HUES48 (cell line): Measurements from ENCODE around the gene DUSP8.
"Not testable (repeated sequence)": the region's sequence is repeated elsewhere in the genome, so short reads cannot be mapped to it uniquely, and the experiment has no call there.

Source experiments
- H3K27ac ChIP-seq: one replicate; pipeline ENCODE4 v1.7.0; 2013; ENCODE audit warnings: low read depth, low read length, inconsistent platforms
- H3K27me3 ChIP-seq: 2 replicates; pipeline ENCODE4 v1.6.1; 2013; ENCODE audit warnings: mild to moderate bottlenecking, low read length; ENCODE audit not compliant: control insufficient read depth, insufficient read depth
- H3K36me3 ChIP-seq: 2 replicates; pipeline ENCODE4 v1.6.1; 2013; ENCODE audit warnings: low read length; ENCODE audit not compliant: control insufficient read depth, insufficient read depth
- H3K4me1 ChIP-seq: 2 replicates; pipeline ENCODE4 v1.6.1; 2013; ENCODE audit warnings: mild to moderate bottlenecking, low read length; ENCODE audit not compliant: control insufficient read depth, insufficient read depth
- H3K4me3 ChIP-seq: 2 replicates; pipeline ENCODE4 v1.5.1; 2013; ENCODE audit warnings: mild to moderate bottlenecking, low read depth, low read length
- H3K9ac ChIP-seq: 2 replicates; pipeline ENCODE4 v1.6.1; 2013; ENCODE audit warnings: mild to moderate bottlenecking, low read depth, low read length, moderate library complexity
- H3K9me3 ChIP-seq: 2 replicates; pipeline ENCODE4 v1.6.1; 2013; ENCODE audit warnings: low read length; ENCODE audit not compliant: control insufficient read depth, insufficient read depth

DUSP8 gene

DNA sequence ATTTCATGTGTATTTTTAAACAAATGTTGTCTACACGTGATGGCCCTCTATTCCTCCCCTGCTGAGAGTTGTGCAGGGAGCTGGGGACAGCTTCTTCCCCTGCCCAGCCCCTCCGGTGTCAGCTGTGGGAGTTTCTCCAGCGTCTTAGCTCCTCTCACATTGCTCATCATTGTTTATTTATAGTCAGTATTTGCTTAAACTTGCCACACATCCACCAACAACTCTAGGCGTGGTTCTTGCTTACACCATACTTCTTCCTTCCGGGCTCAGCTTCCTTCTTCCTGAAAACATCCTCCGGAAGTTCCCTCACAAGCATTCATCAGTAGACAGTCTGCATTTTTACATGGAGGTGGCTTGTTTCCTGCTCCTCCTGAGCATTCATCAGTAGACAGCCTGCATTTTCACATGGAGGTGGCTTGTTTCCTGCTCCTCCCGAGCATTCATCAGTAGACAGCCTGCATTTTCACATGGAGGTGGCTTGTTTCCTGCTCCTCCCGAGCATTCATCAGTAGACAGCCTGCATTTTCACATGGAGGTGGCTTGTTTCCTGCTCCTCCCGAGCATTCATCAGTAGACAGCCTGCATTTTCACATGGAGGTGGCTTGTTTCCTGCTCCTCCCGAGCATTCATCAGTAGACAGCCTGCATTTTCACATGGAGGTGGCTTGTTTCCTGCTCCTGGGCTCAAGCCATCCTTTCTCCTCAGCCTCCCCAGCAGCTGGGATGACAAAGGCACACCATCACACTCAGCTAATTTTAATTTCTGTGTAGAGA, 17.3 kb upstream of the DUSP8 start:
- not testable (repeated sequence) for H3K4me1 ChIP-seq, H3K9ac ChIP-seq, H3K27ac ChIP-seq, H3K9me3 ChIP-seq, H3K27me3 ChIP-seq, H3K36me3 ChIP-seq, H3K4me3 ChIP-seq

- Histone ChIP-seq H3K4me3 (no peak overlapping the region), H3K9me3 (no peaks in the 10 kb centered on the region), H3K9ac (no peak overlapping the region), H3K36me3 (no peaks in the 10 kb centered on the region), H3K27ac (no peak overlapping the region), H3K4me1 (no peaks in the 10 kb centered on the region), H3K27me3 (no peaks in the 10 kb centered on the region)
Measured at GRCh38 chr11:1586699-1587098, 14.6 kb upstream of the DUSP8 start.

DNA sequence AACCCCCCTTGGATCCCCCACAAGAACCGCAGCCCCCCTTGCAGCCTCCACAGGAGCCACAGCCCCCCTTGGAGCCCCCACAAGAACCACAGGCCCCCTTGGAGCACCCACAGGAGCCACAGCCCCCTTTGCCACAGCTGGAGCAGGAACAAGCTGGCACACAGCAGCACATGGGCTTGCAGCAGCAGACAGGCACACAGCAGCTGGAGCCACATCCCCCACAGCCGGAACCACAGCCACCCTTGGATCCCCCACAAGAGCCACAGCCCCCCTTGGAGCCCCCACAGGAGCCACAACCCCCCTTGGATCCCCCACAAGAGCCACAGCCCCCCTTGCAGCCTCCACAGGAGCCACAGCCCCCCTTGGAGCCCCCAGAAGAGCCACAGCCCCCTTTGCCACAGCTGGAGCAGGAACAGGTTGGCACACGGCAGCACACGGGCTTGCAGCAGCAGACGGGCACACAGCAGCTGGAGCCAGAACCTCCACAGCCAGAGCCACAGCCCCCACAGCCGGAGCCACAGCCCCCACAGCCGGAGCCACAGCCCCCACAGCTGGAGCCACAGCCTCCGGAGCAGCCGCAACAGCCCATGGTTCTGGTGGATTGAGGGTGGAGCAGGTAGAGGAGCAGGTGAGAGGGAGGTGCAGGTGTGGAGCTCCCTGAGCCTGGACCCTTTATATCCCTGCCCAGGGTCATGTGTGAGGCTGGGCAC, 12.7 kb upstream of the DUSP8 start, which contains the start of gene KRTAP5-1:
Gene KRTAP5-1, minus strand, starts transcription at position 623 of the 710 bp plus-strand sequence. Its CDS starts 34 bp downstream, at position 589.
- H3K27me3 ChIP-seq, H3K36me3 ChIP-seq, H3K9ac ChIP-seq, H3K27ac ChIP-seq, H3K9me3 ChIP-seq, H3K4me3 ChIP-seq, H3K4me1 ChIP-seq: not testable (repeated sequence)

GRCh38 chr11:1582909-1583308, 10.8 kb upstream of the DUSP8 start:
- H3K4me1 ChIP-seq, H3K9ac ChIP-seq, H3K4me3 ChIP-seq, H3K36me3 ChIP-seq, H3K27me3 ChIP-seq, H3K9me3 ChIP-seq, H3K27ac ChIP-seq: not testable (repeated sequence)

DNA sequence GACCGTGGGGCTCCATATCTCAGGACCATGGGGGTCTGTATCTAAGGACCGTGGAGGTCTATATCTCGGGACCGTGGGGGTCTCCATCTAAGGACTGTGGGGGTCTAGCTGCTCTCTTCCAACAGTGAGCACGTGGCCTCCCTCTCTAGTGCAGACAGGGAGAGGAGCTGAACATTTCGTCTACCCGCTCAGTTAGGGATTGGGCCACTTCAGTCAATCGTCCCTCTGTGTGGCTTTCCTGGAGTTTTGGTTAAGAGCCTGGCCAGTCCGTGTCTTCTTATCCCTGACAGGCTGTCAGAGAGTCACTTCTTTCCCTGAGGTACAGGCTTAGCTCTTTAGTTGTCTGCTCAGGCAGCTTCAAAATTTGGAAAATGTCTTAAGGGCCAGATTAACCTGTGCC, 9.9 kb upstream of the DUSP8 start:
- Histone ChIP-seq H3K4me3 (no peak overlapping the region), H3K9me3 (0 out of 2 replicates have a peak, but pooled peaks cover 8% of the 10 kb centered on the region), H3K27ac (no peak overlapping the region), H3K4me1 (no peaks in the 10 kb centered on the region), H3K27me3 (no peaks in the 10 kb centered on the region), H3K9ac (no peak overlapping the region), H3K36me3 (no peaks in the 10 kb centered on the region)

DNA sequence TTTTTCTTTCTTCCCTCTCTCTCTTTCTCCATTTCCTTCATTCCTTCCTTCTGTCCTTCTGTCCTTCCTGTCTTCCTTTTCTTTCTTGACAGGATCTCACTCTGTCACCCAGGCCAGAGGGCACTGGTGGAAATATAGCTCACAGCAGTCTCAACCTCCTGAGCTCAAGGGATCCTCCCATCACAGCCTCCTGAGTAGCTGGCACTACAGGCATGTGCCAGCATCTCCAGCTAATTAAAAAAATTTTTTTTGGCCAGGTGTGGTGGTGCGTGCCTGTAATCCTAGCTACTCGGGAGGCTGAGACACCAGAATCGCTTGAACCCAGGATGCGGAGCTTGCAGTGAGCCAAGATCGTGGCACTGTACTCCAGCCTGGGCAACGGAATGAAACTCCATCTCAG, 4.8 kb upstream of the DUSP8 start:
- 0 out of 2 replicates have a peak, but pooled peaks cover 8% of the 10 kb centered on the region for H3K9me3 ChIP-seq
- H3K36me3 ChIP-seq, result no peaks in the 10 kb centered on the region
- peaks cover 32% of the 10 kb centered on the region for H3K27me3 ChIP-seq
- H3K4me1 ChIP-seq, result peaks cover 11% of the 10 kb centered on the region; the same call in 1 of the 2 replicates
- H3K9ac ChIP-seq, result no peak overlapping the region
- no peak overlapping the region for H3K27ac ChIP-seq
- H3K4me3 ChIP-seq, result no peak overlapping the region

- not testable (repeated sequence) for H3K36me3 ChIP-seq, H3K4me3 ChIP-seq, H3K9ac ChIP-seq, H3K27ac ChIP-seq, H3K9me3 ChIP-seq
- Histone ChIP-seq H3K27me3 (peaks cover 40% of the 10 kb centered on the region), H3K4me1 (peaks cover 11% of the 10 kb centered on the region; the same call in 1 of the 2 replicates)
Measured at GRCh38 chr11:1575756-1576155, 3.7 kb upstream of the DUSP8 start.

GRCh38 chr11:1574933-1575242, 2.8 kb upstream of the DUSP8 start:
- no peak overlapping the region for H3K4me3 ChIP-seq
- H3K36me3 ChIP-seq, result no peaks in the 10 kb centered on the region
- peaks cover 46% of the 10 kb centered on the region for H3K27me3 ChIP-seq
- 0 out of 2 replicates have a peak, but pooled peaks cover 8% of the 10 kb centered on the region for H3K9me3 ChIP-seq
- H3K9ac ChIP-seq, result no peak overlapping the region
- H3K27ac ChIP-seq, result no peak overlapping the region
- peaks cover 18% of the 10 kb centered on the region; the same call in 1 of the 2 replicates for H3K4me1 ChIP-seq

DNA sequence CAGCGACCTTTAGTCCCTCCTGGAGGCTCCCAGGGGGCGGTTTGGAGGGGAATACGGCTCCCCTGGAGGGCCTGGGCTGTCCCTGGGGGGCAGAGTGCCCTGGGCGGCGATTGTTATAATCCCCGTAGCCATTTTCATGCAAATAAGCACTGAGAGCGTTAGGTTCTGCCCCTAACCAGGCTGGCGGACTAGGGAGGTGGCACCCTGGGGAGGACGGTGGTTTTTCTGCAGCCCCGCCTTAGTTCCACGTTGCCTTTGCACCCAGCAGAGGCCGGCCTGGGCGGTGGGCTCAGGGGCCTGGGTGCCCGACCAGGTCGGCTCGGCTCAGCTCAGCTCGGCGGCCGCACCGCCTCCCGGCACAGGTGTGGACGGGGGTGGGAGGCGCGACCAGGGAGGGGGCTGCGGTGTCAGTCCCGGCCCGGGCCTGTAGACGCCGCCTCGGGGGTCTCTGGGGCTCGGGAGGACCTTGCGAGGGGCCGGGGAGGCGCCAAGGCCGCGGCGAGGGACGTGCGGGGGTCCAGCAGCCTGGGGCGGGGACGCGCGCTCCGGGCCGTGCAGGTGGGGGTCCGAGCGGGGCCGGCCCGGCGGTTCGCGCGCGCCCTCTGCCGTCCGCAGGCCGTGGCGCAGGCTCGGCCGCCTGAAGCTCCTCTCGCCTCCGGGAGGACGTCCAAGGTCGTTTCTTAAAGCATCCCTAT, 2.3 kb upstream of the DUSP8 start:
- H3K4me1 ChIP-seq, result peaks cover 18% of the 10 kb centered on the region; the same call in 1 of the 2 replicates
- peaks cover 50% of the 10 kb centered on the region for H3K27me3 ChIP-seq
- H3K36me3 ChIP-seq, result no peaks in the 10 kb centered on the region
- H3K27ac ChIP-seq, result no peak overlapping the region
- no peak overlapping the region for H3K9ac ChIP-seq
- peak overlapping the region; percentile 55 for H3K4me3 ChIP-seq
- H3K9me3 ChIP-seq, result 0 out of 2 replicates have a peak, but pooled peaks cover 8% of the 10 kb centered on the region

DNA sequence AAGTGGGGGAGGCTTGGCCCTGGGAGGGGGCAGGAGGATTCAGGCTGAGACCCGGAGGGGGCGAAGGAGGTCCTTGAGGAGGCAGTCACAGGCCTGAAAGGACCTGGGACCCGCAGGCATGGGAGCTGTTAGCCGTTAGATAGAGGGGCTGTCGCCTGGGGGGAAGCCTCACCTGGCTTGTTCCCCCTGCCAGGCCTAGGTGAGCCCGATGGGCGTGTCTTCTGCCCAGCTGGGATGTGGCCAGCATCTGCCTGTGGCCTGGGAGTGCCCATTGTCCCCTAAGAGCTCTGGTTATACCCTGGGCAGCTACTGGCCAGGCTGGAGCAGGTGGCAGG, 1.8 kb upstream of the DUSP8 start:
- no peaks in the 10 kb centered on the region for H3K36me3 ChIP-seq
- no peak overlapping the region for H3K9ac ChIP-seq
- H3K9me3 ChIP-seq, result 0 out of 2 replicates have a peak, but pooled peaks cover 8% of the 10 kb centered on the region
- peaks cover 18% of the 10 kb centered on the region for H3K4me1 ChIP-seq
- H3K27me3 ChIP-seq, result peaks cover 50% of the 10 kb centered on the region
- H3K27ac ChIP-seq, result no peak overlapping the region
- peak overlapping the region; percentile 55 for H3K4me3 ChIP-seq
